ENCODE data around the gene ARHGAP4. TPM values are rescaled to one million over a fixed set of nuclear protein-coding genes. Genes with fewer than 3 reads are reported as not detected.

ARHGAP4 gene
- total and polyA plus RNA-seq, 2 of the 4 experiments (the other 2 are of a cell fraction): 0.18 to 0.72 TPM

- no peak overlapping the region for H3K18ac ChIP-seq (ENCODE audit: low read depth, low read length)
- H3K56ac ChIP-seq (ENCODE audit: extremely low read depth, insufficient read depth, low read length): no peak overlapping the region
- H2BK5ac ChIP-seq (ENCODE audit: low read depth, low read length, poor library complexity, severe bottlenecking): no peak overlapping the region
- POLR2A ChIA-PET (ENCODE audit: unreplicated experiment): no interaction called here
- no peak overlapping the region for H3K27ac ChIP-seq (ENCODE audit: insufficient read depth, low read length)
- H2BK20ac ChIP-seq (ENCODE audit: low read depth, low read length): no peak overlapping the region
- no peaks in the 10 kb centered on the region for H3K36me3 ChIP-seq (ENCODE audit: control insufficient read depth, insufficient read depth, low read length)
- H2AK5ac ChIP-seq (ENCODE audit: low read depth, low read length): no peak overlapping the region
- H3K9me1 ChIP-seq (ENCODE audit: insufficient read depth, low read length): no peaks in the 10 kb centered on the region
- intact Hi-C loops (cut with micrococcal nuclease) (no loop called here), in situ Hi-C loops (cut with MboI; ENCODE audit: low sequenced_read_pairs) (loop anchor here (25.0 kb wide), 1 partner anchor 946 kb away; no protein-coding TSS in a partner anchor), dilution Hi-C loops (cut with HindIII; ENCODE audit: low sequenced_read_pairs, unreplicated experiment) (no loop called here)
- H3K27me3 ChIP-seq (ENCODE audit: control insufficient read depth, insufficient read depth, low read length): peaks cover 6% of the 10 kb centered on the region
- H2BK15ac ChIP-seq (ENCODE audit: low read depth, low read length): no peak overlapping the region
- DNase-seq: no peak
- no peak overlapping the region for H3K4me3 ChIP-seq (ENCODE audit: insufficient read depth, low read depth, low read length)
- no peaks in the 10 kb centered on the region for H3K79me1 ChIP-seq (ENCODE audit: low read depth in 1 of 2, low read length in 2 of 2)
- ATAC-seq (ENCODE audit: low read depth): no peak
- no peaks in the 10 kb centered on the region; the same call in 1 of the 2 replicates for H3K9me3 ChIP-seq (ENCODE audit: control insufficient read depth, insufficient read depth, low read length)
- no peak overlapping the region for H3K4me2 ChIP-seq (ENCODE audit: low read depth, low read length)
- no peak overlapping the region for H2AFZ ChIP-seq (replicated peaks; ENCODE audit: low read length, poor library complexity)
- no peak overlapping the region for H4K91ac ChIP-seq (ENCODE audit: insufficient read depth, low read depth, low read length)
- H2AK9ac ChIP-seq (replicated peaks; ENCODE audit: low read depth, low read length, poor library complexity): no peak overlapping the region
- no peak for TF ChIP-seq POLR2A (IDR thresholded peaks at IDR 0.05; ENCODE audit: low read depth, low read length)
- TF ChIP-seq RAD21 (IDR thresholded peaks at IDR 0.05; ENCODE audit: low read length): no peak
- no peak for TF ChIP-seq CHD1 (IDR thresholded peaks at IDR 0.05; ENCODE audit: low read depth, low read length)
- no peak for TF ChIP-seq MAFK (IDR thresholded peaks at IDR 0.05; ENCODE audit: low read depth, low read length)
- no peak for TF ChIP-seq ELK1 (IDR thresholded peaks at IDR 0.05; ENCODE audit: borderline replicate concordance, low read depth, low read length)
- no peak for TF ChIP-seq USF2 (IDR thresholded peaks at IDR 0.05; ENCODE audit: low read depth, low read length)
- no peak for TF ChIP-seq CEBPB (IDR thresholded peaks at IDR 0.05; ENCODE audit: low read depth, low read length)
- TF ChIP-seq NFE2L2 (IDR thresholded peaks at IDR 0.05; ENCODE audit: low read depth, low read length): no peak
- TF ChIP-seq MAZ (IDR thresholded peaks at IDR 0.05; ENCODE audit: borderline replicate concordance, low read depth, low read length): no peak
- no peak for TF ChIP-seq FOS (IDR thresholded peaks at IDR 0.05; ENCODE audit: low read depth, low read length)
- TF ChIP-seq SMC3 (IDR thresholded peaks at IDR 0.05; ENCODE audit: low read depth, low read length): no peak
- no peak for TF ChIP-seq MXI1 (IDR thresholded peaks at IDR 0.05; ENCODE audit: borderline replicate concordance, low read depth, low read length)
- no peak for TF ChIP-seq CTCF (conservative IDR thresholded peaks at IDR 0.05; ENCODE audit: low read depth, low read length)
- no peak for TF ChIP-seq RFX5 (IDR thresholded peaks at IDR 0.05; ENCODE audit: low read depth, low read length)
- TF ChIP-seq BHLHE40 (IDR thresholded peaks at IDR 0.05; ENCODE audit: low read depth, low read length): no peak
- TF ChIP-seq RCOR1 (IDR thresholded peaks at IDR 0.05; ENCODE audit: insufficient replicate concordance, low read length): no peak
- no peak overlapping the region for H3K9ac ChIP-seq (ENCODE audit: low read depth, low read length)
- no peak overlapping the region for H2BK120ac ChIP-seq (ENCODE audit: low read depth, low read length)
- WGBS, 2 experiments (ENCODE audit: extremely low coverage in 2 of 2, insufficient read length in 1 of 2): 79% methylated on average over 10 of the region's 23 CpGs; no CpG with 5 or more reads in 1 of the 2 experiments
- no peak overlapping the region for H4K8ac ChIP-seq (ENCODE audit: low read depth in 2 of 2, low read length in 2 of 2)
- no peak overlapping the region for H3K4ac ChIP-seq (ENCODE audit: low read depth, low read length)
- BruUV-seq (replicated peaks): no TSS peak
- CTCF ChIA-PET: no interaction called here
- H3K4me1 ChIP-seq (ENCODE audit: control insufficient read depth, insufficient read depth, low read length): no peaks in the 10 kb centered on the region
- no peaks in the 10 kb centered on the region for H4K20me1 ChIP-seq (ENCODE audit: insufficient read depth, low read length)
- no peak overlapping the region for H3K14ac ChIP-seq (replicated peaks; ENCODE audit: low read depth, low read length)
- no peak overlapping the region for H4K5ac ChIP-seq (ENCODE audit: low read depth, low read length)
- H3K23ac ChIP-seq (ENCODE audit: low read depth, low read length): no peak overlapping the region
Measured at GRCh38 chrX:153908219-153908860, 17.7 kb downstream of the ARHGAP4 start.

Measured in IMR-90 (cell line).